Measurements from ENCODE around the gene IFT25. TPM values are rescaled to one million over a fixed set of nuclear protein-coding genes. Genes with fewer than 3 reads are reported as not detected.

The IFT25 gene
- total and polyA plus RNA-seq, 2 experiments from 2014 or later = 21.6 to 57.9 TPM

DNA sequence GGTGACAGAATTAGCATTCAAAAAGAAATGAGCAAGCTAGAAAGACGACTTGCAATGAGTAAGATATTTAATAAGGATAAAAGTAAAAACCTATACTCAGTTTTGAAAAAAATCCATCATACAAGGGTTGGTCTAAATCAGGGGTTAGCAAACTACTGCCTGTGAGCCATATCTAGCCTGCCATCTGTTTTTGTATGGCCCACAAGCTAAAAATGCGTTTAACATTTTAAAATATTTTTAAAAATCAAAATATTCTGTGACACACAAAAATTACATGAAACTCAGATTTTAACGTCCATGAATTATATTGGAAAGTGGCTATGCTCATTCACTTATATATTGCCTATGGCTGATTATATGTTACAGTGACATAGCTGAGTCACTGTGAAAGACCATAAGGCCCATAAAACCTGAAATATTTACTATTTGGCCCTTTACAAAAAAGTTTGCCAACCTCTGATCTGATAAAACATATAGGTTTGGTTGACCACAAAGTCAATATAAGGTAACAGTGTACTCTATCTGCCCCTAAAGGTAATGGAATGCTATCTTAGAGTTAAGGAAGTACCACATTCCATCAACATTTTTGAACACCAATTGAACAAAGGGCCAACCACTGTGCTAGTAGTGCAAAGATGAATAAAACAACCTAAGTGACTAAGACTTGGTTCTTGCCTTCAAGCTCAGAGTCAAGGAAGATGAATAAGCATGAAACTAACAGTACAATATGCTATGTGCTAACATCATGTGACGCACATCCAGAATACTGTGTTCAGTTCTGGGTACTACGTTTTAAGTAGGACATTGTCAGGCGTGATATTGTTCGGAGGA, 3.2 kb downstream of the IFT25 start:
- H3K27ac ChIP-seq = no peak overlapping the region
- peaks cover 3% of the 10 kb centered on the region for H3K4me1 ChIP-seq (ENCODE audit: low read depth)
- no peak overlapping the region for H3K4me3 ChIP-seq
- no peak for DNase-seq (ENCODE audit: low read depth in 1 of 2, low spot score in 1 of 2)
- no peaks in the 10 kb centered on the region for H3K36me3 ChIP-seq
- no peaks in the 10 kb centered on the region for H3K27me3 ChIP-seq
- TF ChIP-seq CTCF (IDR thresholded peaks at IDR 0.05; ENCODE audit: low read depth, low read length) = no peak
- no peaks in the 10 kb centered on the region for H3K9me3 ChIP-seq (ENCODE audit: low read depth)

- H3K4me1 ChIP-seq (ENCODE audit: low read depth) = no peaks in the 10 kb centered on the region
- TF ChIP-seq CTCF (IDR thresholded peaks at IDR 0.05; ENCODE audit: low read depth, low read length) = no peak
- H3K27ac ChIP-seq = no peak overlapping the region
- H3K9me3 ChIP-seq (ENCODE audit: low read depth) = no peaks in the 10 kb centered on the region
- H3K27me3 ChIP-seq = no peaks in the 10 kb centered on the region
- no peaks in the 10 kb centered on the region for H3K36me3 ChIP-seq
- no peak for DNase-seq (ENCODE audit: low read depth in 1 of 2, low spot score in 1 of 2)
- no peak overlapping the region for H3K4me3 ChIP-seq
Observed at GRCh38 chr1:53938136-53938830, 7.2 kb downstream of the IFT25 start.

DNA sequence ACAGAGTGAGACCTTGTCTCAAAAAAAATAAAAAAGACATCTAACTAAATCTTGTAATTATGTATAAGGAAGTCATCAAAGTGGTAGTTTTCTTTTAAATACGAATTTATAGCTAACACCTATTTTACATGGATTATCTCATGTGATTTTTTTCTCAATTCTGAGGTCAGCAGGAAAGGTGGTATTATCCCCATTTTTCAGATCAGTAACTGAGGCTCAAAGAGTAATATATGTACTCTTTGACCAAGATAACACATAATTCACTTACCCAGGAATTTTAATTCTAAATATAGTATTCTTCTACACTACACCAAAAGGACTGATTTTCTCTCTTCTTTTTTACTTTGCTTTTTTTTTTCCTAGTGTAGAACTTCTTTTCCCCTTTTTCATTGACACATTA, 9.1 kb downstream of the IFT25 start:
- DNase-seq (ENCODE audit: low read depth in 1 of 2, low spot score in 1 of 2) = no peak
- TF ChIP-seq CTCF (IDR thresholded peaks at IDR 0.05; ENCODE audit: low read depth, low read length) = no peak
- Histone ChIP-seq H3K27ac (no peak overlapping the region), H3K9me3 (ENCODE audit: low read depth) (no peaks in the 10 kb centered on the region), H3K4me1 (ENCODE audit: low read depth) (no peaks in the 10 kb centered on the region), H3K4me3 (no peak overlapping the region), H3K27me3 (no peaks in the 10 kb centered on the region), H3K36me3 (no peaks in the 10 kb centered on the region)

DNA sequence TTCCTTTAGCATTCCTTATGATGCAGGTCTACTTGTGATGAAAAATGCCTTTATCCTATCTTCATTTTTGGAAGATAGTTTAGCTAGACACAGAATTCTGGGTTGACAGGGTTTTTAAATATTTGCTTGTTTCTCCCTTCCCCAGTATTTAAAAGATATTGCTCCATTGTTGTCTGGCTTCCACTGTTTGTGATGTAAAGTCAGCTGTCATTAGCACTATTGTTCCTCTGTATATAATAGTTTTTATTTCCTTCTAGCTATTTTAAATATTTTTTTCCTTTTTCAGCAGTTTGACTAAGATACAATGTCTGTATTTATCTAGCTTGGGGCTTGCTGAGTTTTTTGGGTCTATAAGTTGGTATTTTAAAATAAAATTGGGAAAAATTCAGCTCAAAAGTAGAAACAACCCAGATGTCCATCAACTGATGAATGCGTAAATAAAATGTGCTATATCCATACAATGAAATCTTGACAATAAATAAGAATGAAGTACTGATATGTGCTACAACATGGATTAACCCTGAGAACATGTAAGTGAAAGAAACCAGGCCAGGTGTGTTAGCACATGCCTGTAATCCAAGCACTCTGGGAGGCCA, 11.2 kb downstream of the IFT25 start:
- Histone ChIP-seq H3K4me1 (ENCODE audit: low read depth) (no peaks in the 10 kb centered on the region), H3K36me3 (no peaks in the 10 kb centered on the region), H3K9me3 (ENCODE audit: low read depth) (no peaks in the 10 kb centered on the region), H3K27me3 (no peaks in the 10 kb centered on the region), H3K4me3 (no peak overlapping the region), H3K27ac (no peak overlapping the region)
- DNase-seq (ENCODE audit: low read depth in 1 of 2, low spot score in 1 of 2) = no peak
- no peak for TF ChIP-seq CTCF (IDR thresholded peaks at IDR 0.05; ENCODE audit: low read depth, low read length)

GRCh38 chr1:53931523-53931922, 14.0 kb downstream of the IFT25 start:
- H3K27ac ChIP-seq = no peak overlapping the region
- no peaks in the 10 kb centered on the region for H3K4me1 ChIP-seq (ENCODE audit: low read depth)
- H3K27me3 ChIP-seq = no peaks in the 10 kb centered on the region
- no peak for TF ChIP-seq CTCF (IDR thresholded peaks at IDR 0.05; ENCODE audit: low read depth, low read length)
- H3K9me3 ChIP-seq (ENCODE audit: low read depth) = no peaks in the 10 kb centered on the region
- no peak overlapping the region for H3K4me3 ChIP-seq
- DNase-seq (ENCODE audit: low read depth in 1 of 2, low spot score in 1 of 2) = no peak
- no peaks in the 10 kb centered on the region for H3K36me3 ChIP-seq

Data from cardiac muscle cell (in vitro differentiated cells and primary cell).